SU-DHL-6 (cell line): Measurements from ENCODE around the gene P2RY12.

ENCODE experiments used
- EZH2phosphoT487 ChIP-seq: fragments of 200-600 bp; sonication (generic), shearing (Covaris generic); conservative IDR thresholded peaks from 2 replicates; pipeline ENCODE4 v1.6.1; 2018; ENCODE audit warnings: mild to moderate bottlenecking, antibody characterized with exemption, low read length, moderate library complexity, mixed read lengths
- TF ChIP-seq, protein P1 (sequence below): fragments of 200-600 bp; sonication (generic); IDR thresholded peaks from one replicate; pipeline ENCODE4 v1.5.1; 2017; ENCODE audit warnings: antibody characterized with exemption, mild to moderate bottlenecking, low read length, moderate library complexity; ENCODE audit not compliant: insufficient read depth, poor library complexity, severe bottlenecking

DNA sequence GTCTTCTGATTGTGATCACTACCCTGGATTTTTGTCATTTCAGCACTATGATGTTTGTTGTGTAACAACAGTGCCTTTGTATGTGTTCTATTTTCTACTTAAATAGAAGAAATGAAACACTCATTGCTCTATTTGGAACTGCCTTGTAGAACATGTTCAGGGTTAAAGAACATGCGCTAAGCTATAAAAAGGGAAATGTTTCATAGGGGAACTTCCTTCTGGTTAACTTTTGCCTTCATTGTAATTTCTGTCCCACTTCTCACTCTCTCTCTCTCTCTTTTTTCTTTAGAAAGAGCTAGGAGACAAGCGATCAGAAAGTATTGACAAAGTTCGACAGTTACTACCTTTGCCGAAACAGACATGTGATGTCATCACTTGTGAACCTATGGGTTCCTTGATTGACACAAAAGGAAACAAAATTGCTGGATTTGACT, at the start of gene P2RY12:
- TF ChIP-seq, protein P1, sequence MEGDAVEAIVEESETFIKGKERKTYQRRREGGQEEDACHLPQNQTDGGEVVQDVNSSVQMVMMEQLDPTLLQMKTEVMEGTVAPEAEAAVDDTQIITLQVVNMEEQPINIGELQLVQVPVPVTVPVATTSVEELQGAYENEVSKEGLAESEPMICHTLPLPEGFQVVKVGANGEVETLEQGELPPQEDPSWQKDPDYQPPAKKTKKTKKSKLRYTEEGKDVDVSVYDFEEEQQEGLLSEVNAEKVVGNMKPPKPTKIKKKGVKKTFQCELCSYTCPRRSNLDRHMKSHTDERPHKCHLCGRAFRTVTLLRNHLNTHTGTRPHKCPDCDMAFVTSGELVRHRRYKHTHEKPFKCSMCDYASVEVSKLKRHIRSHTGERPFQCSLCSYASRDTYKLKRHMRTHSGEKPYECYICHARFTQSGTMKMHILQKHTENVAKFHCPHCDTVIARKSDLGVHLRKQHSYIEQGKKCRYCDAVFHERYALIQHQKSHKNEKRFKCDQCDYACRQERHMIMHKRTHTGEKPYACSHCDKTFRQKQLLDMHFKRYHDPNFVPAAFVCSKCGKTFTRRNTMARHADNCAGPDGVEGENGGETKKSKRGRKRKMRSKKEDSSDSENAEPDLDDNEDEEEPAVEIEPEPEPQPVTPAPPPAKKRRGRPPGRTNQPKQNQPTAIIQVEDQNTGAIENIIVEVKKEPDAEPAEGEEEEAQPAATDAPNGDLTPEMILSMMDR: no peak
- no peak for TF ChIP-seq EZH2phosphoT487
